ENCODE results near the gene OPRPN.

DNA sequence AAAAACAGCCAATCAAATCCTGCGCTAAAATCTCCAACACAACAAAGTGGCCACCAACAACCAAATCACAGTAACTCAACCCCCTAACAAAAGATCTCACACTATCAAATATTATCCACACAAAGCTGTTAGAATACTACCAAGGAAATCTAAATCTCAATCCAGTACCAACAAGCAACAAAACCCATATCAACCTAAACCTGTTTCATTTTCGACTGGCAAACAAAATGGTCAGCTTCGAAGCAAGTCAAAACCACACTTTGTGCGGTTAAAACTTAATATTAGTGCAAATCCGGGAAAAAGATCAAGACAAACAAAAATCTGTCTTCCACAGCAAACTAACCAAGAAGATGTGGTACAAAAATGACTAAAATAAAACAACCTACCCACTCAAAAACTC is 45.6 kb downstream of the OPRPN start:
- TF ChIP-seq POLR2AphosphoS5 (IDR thresholded peaks at IDR 0.05; ENCODE audit: low read depth, low read length) (no peak), POLR2A (IDR thresholded peaks at IDR 0.05; ENCODE audit: low read depth, low read length) (no peak)
